D721Med (cell line): ENCODE data around the gene FBN2.

ENCODE experiments used
- DNase-seq: peaks from one replicate; pipeline ENCODE4 v3.0.0; 2011; ENCODE audit warnings: low spot score; ENCODE audit not compliant: insufficient read length
- FAIRE-seq: peaks from 2 replicates; lab custom pipeline; 2011; peaks lifted over from hg19 to GRCh38; lab: Jason Lieb, UNC
- TF ChIP-seq, protein P1 (sequence below): IDR thresholded peaks from 2 replicates; pipeline ENCODE4 v1.5.1; 2012; ENCODE audit warnings: mild to moderate bottlenecking, control low read depth; ENCODE audit not compliant: insufficient read depth; ENCODE audit errors: missing control alignments

The FBN2 gene

GRCh38 chr5:128480906-128481633 is 57.0 kb downstream of the FBN2 start:
- TF ChIP-seq, protein P1, sequence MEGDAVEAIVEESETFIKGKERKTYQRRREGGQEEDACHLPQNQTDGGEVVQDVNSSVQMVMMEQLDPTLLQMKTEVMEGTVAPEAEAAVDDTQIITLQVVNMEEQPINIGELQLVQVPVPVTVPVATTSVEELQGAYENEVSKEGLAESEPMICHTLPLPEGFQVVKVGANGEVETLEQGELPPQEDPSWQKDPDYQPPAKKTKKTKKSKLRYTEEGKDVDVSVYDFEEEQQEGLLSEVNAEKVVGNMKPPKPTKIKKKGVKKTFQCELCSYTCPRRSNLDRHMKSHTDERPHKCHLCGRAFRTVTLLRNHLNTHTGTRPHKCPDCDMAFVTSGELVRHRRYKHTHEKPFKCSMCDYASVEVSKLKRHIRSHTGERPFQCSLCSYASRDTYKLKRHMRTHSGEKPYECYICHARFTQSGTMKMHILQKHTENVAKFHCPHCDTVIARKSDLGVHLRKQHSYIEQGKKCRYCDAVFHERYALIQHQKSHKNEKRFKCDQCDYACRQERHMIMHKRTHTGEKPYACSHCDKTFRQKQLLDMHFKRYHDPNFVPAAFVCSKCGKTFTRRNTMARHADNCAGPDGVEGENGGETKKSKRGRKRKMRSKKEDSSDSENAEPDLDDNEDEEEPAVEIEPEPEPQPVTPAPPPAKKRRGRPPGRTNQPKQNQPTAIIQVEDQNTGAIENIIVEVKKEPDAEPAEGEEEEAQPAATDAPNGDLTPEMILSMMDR, result no peak
- DNase-seq (no peak), FAIRE-seq (no peak)

GRCh38 chr5:128480158-128480557 is 57.9 kb downstream of the FBN2 start:
- TF ChIP-seq, protein P1, result no peak
- FAIRE-seq (no peak), DNase-seq (no peak)

DNA sequence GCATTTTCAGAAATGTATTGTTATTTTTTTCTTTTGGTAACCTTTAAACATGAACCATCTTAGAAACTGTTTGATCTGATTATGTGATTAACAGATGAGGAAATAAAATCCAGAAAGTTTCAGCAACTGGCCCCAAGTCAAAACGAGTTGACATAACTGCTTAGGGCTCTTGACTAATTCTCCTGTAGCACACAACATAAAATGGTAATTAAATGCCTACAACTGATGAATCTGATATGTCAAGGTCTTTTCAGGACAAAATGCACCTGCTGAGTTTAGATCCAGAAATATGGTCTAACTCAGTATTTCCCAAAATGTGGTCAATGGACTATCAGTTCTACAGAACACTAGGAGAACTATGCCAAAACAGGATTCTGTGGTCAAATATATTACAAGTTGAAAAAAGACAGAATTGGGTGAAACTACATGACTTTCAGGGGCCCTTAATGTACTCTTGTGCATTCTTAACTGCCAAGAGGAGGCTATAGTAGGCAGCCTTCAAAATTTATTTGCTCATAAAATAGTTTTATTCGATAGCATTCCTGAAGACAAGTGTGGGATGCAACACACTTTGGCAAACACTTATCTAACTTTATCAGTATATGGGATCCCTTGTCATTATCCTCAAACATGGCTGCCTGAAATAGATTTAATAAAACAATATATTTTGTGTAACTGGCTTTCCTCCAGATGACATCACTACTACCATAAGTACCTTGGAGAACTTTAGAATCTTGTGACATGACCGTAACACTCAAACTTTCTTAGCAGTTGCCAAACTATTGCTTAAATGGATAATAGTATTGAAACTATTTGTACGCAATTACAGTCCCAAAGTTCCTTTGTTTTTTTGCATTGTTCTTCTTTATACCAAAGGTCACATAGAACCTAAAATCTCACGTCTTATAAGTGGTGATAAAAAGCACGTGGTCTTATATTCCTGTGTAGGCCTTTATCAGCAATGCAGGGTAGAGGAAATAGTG is 59.4 kb downstream of the FBN2 start:
- TF ChIP-seq, protein P1, result no peak
- FAIRE-seq (no peak), DNase-seq (no peak)

DNA sequence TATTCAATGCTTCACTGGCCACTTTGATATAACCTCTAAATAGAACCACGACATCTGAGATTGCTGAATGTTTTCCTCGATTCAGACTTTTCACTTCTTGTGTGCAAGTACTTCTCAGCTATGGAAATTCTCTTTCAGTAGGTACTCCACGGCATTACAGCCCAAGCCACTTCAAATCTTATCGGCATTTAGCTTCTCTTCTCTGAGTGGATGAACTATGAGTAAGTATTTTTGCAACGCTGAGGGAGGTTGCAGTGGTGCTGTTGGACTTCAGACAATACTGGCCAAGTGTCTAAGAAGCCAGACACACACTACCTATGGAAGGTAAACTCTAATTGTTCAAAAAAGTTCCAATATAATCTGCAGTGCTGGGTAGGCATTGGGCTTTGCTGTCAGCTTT is 60.1 kb downstream of the FBN2 start:
- TF ChIP-seq, protein P1, result no peak
- FAIRE-seq (no peak), DNase-seq (no peak)

DNA sequence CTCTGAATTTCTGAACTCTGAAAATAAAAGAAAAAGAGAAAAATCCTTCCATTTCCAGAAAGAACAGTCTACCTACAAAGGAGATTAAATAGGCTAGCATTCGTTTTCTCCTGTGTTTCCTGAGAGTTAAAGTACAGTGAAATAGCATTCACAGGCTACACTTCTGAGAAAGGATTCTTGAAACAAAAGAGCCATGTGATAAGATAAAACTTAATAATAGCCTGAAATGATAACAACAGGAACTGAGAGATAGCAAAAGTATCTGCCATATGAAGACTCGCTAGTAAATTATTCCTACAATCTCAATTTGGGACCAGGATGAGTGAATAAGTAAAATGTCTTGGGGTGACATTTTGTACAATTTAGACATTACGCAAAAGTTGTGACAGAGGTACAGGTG is 62.4 kb downstream of the FBN2 start:
- peak; percentile 35 for FAIRE-seq
- TF ChIP-seq, protein P1, result no peak

GRCh38 chr5:128472919-128473318 is 65.1 kb downstream of the FBN2 start:
- TF ChIP-seq, protein P1, result no peak
- FAIRE-seq, result no peak
- no peak for DNase-seq

More for the DNA sequence above, 62.4 kb downstream of the FBN2 start:
- DNase-seq, result no peak
